Testis (tissue), 2 donors: ENCODE results near the gene KCNH6.

Experiments
- POLR2A ChIP-seq: fragments of 450-650 bp; IDR thresholded peaks from one replicate; pipeline ENCODE4 v1.6.1; 2017; ENCODE audit warnings: antibody characterized with exemption, mild to moderate bottlenecking, moderate library complexity
- TF ChIP-seq, protein P1 (sequence below), 3 experiments: fragments of 450-650 bp in 2 of 3; fragments of 200-600 bp in 1 of 3; sonication (generic) in 1 of 3; IDR thresholded peaks; one replicate each; pipeline ENCODE4 v1.5.1; 2016 to 2019; ENCODE audit warnings: antibody characterized with exemption in 3 of 3, mild to moderate bottlenecking in 2 of 3, moderate library complexity in 1 of 3

DNA sequence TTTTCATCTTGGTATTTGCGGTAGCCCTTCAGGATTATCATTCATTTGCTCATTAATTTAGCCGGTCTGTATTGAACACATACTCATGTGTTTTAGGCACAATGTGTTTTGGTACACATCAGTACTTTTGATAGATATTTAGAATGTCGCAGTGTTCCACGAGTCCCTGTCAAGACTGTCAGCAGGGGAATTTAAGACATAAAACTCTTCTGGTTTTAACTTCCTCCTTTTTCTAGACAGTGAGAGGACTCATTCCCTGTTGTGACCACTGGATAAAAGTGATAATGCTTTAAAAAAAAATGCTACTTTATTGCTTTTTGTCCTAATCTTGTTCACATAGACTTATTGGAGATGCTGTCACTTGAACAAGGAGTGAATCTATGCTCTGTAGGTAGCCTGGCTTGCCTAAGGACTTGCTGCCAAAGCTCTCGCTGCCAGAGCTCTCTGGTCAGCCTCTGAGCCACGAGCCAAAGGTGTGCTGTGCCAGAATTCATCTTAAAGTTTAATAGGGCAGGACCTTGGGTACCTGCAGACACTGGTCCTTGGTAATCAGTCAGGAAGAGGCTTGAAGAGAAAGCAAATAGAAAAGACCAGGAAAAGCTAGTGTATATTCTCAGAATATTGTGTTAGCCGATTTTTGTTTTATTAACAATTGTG is 32.5 kb downstream of the KCNH6 start:
- no peak for TF ChIP-seq POLR2A
- TF ChIP-seq, protein P1, sequence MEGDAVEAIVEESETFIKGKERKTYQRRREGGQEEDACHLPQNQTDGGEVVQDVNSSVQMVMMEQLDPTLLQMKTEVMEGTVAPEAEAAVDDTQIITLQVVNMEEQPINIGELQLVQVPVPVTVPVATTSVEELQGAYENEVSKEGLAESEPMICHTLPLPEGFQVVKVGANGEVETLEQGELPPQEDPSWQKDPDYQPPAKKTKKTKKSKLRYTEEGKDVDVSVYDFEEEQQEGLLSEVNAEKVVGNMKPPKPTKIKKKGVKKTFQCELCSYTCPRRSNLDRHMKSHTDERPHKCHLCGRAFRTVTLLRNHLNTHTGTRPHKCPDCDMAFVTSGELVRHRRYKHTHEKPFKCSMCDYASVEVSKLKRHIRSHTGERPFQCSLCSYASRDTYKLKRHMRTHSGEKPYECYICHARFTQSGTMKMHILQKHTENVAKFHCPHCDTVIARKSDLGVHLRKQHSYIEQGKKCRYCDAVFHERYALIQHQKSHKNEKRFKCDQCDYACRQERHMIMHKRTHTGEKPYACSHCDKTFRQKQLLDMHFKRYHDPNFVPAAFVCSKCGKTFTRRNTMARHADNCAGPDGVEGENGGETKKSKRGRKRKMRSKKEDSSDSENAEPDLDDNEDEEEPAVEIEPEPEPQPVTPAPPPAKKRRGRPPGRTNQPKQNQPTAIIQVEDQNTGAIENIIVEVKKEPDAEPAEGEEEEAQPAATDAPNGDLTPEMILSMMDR (IDR thresholded peaks at IDR 0.05): no peak
